Measurements from ENCODE around the gene FMO2.

DNA sequence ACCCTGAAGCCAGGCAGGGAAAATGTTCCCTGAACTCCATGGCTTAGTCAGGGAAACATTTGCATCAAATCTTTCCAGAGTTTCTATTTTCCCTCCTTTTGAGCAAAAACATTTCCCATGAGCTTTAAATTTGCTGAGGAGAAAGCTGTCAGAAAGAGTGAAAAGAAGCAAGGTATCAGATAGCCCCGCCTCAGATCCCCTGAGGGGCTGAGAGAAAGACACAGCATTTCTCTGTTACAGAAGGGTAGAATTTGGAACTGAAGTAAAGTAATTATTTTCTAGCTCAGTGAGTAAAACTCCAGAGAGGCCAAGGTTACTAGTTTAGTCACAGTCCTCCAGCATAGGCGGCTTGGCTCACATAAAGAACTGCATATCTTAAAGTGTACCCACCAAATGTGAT lies 73.8 kb downstream of the FMO2 start:
- TF ChIP-seq, protein P1, sequence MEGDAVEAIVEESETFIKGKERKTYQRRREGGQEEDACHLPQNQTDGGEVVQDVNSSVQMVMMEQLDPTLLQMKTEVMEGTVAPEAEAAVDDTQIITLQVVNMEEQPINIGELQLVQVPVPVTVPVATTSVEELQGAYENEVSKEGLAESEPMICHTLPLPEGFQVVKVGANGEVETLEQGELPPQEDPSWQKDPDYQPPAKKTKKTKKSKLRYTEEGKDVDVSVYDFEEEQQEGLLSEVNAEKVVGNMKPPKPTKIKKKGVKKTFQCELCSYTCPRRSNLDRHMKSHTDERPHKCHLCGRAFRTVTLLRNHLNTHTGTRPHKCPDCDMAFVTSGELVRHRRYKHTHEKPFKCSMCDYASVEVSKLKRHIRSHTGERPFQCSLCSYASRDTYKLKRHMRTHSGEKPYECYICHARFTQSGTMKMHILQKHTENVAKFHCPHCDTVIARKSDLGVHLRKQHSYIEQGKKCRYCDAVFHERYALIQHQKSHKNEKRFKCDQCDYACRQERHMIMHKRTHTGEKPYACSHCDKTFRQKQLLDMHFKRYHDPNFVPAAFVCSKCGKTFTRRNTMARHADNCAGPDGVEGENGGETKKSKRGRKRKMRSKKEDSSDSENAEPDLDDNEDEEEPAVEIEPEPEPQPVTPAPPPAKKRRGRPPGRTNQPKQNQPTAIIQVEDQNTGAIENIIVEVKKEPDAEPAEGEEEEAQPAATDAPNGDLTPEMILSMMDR (IDR thresholded peaks at IDR 0.05; ENCODE audit: insufficient read depth, low read depth, low read length) = no peak
- TF ChIP-seq EZH2 (IDR thresholded peaks at IDR 0.05; ENCODE audit: insufficient read depth, low read length) = no peak
